Heart left ventricle (tissue), 13 donors: ENCODE measurements around the gene SCGB1C2.

Source experiments
- POLR2A ChIP-seq, 2 donors: fragments of 450-650 bp; IDR thresholded peaks; one replicate each; pipeline ENCODE4 v1.6.1; 2017; ENCODE audit warnings: antibody characterized with exemption in 2 of 2, mild to moderate bottlenecking in 2 of 2, moderate library complexity in 2 of 2
- TF ChIP-seq, protein P1 (sequence below), 12 donors: fragments of 200-600 bp; sonication (generic) in 4 of 12; IDR thresholded peaks; one replicate each; pipeline versions ENCODE4 v1.5.0 to v1.8.0; 2018 to 2022; ENCODE audit warnings: antibody characterized with exemption in 12 of 12, mild to moderate bottlenecking in 5 of 12
- donor health status: ischemic (EF 13 %, LVEDD 7.1; RV severe dilation, severe dysfunction).
- donor health status: DM: no; HTN: yes; CAD: no.
- donor health status: DM: no; HTN: no; CAD: no.
- donor health status: ischemic (EF 25% LVEDD 6.9; RV normal size, moderate dysfunction).
- donor health status: ischemic (EF 25% LVEDD 5.7; RV mildly dilated, moderate dysfunction).
- donor health status: ischemic (EF 35%, LVEDD 5.7; RV mildly dilated, moderate dysfunction).
- donor health status: nonischemic (EF 11% LVEDD 7.7; RV severe dilation, severe dysfunction).
- donor health status: DM: yes; HTN: yes; CAD: no.
- donor health status: PGD.
- donor health status: ischemic (EF 29% LVEDD 5.4; RV normal size, mild dysfunction).
- donor health status: nonischemic (EF 23%, LVEDD 6.1; RV moderate dilation, normal function).

DNA sequence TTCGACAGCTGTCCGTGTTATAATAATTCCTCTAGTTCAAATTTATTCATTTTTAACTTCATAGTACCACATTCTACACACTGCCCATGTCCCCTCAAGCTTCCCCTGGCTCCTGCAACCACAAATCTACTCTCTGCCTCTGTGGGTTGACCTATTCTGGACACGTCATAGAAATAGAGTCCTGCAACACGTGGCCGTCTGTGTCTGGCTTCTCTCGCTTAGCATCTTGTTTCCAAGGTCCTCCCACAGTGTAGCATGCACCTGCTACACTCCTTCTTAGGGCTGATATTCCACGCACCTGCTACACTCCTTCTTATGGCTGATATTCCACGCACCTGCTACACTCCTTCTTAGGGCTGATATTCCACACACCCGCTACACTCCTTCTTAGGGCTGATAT, 16.5 kb downstream of the SCGB1C2 start:
- TF ChIP-seq, protein P1, sequence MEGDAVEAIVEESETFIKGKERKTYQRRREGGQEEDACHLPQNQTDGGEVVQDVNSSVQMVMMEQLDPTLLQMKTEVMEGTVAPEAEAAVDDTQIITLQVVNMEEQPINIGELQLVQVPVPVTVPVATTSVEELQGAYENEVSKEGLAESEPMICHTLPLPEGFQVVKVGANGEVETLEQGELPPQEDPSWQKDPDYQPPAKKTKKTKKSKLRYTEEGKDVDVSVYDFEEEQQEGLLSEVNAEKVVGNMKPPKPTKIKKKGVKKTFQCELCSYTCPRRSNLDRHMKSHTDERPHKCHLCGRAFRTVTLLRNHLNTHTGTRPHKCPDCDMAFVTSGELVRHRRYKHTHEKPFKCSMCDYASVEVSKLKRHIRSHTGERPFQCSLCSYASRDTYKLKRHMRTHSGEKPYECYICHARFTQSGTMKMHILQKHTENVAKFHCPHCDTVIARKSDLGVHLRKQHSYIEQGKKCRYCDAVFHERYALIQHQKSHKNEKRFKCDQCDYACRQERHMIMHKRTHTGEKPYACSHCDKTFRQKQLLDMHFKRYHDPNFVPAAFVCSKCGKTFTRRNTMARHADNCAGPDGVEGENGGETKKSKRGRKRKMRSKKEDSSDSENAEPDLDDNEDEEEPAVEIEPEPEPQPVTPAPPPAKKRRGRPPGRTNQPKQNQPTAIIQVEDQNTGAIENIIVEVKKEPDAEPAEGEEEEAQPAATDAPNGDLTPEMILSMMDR (IDR thresholded peaks at IDR 0.05): no peak
- no peak for TF ChIP-seq POLR2A (IDR thresholded peaks at IDR 0.05)
